Spleen (tissue), 7 donors: ENCODE results near the gene PER1.

ENCODE experiments used
- POLR2A ChIP-seq, 3 donors: fragments of 450-650 bp; IDR thresholded peaks; one replicate each; pipeline ENCODE4 v1.5.1; 2017; ENCODE audit warnings: antibody characterized with exemption in 3 of 3, mild to moderate bottlenecking in 1 of 3
- POLR2AphosphoS5 ChIP-seq, 3 donors: sonication (generic); formaldehyde crosslinking; IDR thresholded peaks; one replicate each; pipeline ENCODE4 v1.5.1; 2017; ENCODE audit warnings: antibody characterized with exemption in 3 of 3
- TF ChIP-seq, protein P1 (sequence below), 11 experiments: fragments of 200-600 bp in 7 of 11; fragments of 450-650 bp in 4 of 11; sonication (generic) in 4 of 11; IDR thresholded peaks in 8 of 11; conservative IDR thresholded peaks in 3 of 11; 1 replicate in 7 of 11; 2 replicates in 4 of 11; pipeline versions ENCODE4 v1.4.0 to v1.8.0; 2016 to 2021; ENCODE audit warnings: antibody characterized with exemption in 11 of 11, inconsistent platforms in 4 of 11, mild to moderate bottlenecking in 1 of 11
- donor health status: DM: no; HTN: no; CAD: no; lungs with moderate emphysema.
- donor health status: DM: no; HTN: no; CAD: no.
- donor health status: DM: no; HTN: no; CAD: no.

DNA sequence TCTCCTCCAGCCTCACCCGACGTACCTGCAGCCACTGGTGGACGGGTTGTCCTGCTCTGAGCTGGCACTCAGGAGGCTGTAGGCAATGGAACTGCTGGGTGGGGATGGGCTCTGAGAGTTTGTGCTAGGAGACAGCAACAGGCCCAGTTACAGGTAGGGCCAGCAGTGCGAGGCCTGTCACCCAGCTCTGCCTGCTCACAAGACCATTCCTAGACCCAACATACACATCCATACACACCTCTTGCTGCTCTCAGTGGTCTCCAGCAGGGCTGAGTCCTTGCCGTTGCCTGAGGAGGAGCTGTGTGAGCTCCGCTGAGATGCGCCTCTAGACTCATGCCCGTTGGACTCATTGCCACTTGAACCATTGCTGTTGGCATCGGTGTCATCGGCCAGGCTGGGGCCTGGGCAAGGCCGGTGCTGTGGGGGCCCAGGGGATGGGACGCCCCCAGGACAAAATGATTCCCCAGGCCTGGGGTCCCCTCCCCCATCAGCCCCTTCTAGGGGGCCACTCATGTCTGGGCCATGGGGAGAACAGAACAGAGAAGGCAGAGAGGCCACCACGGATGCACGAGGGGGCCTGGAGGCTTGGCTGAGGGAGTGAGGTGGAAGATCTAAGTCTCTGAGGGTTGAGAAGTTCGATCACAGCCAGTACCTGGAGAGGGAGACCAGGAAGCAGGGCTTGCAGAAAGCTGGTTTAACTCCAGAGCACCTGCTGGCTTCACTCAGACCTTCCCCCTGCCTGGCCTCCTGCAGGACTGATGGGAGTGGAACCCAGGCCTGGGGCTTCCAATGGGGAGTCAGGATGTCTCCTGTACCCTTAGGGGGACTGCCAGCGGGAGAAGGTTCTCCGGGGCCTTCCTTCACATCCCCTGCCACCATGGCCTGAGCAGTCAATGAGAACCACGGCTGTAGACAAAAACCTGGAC, 1.7 kb downstream of the PER1 start:
- TF ChIP-seq POLR2A (IDR thresholded peaks at IDR 0.05) (no peak), POLR2AphosphoS5 (IDR thresholded peaks at IDR 0.05) (peak in 2 of 3 donors; percentile 40)
- TF ChIP-seq, protein P1, sequence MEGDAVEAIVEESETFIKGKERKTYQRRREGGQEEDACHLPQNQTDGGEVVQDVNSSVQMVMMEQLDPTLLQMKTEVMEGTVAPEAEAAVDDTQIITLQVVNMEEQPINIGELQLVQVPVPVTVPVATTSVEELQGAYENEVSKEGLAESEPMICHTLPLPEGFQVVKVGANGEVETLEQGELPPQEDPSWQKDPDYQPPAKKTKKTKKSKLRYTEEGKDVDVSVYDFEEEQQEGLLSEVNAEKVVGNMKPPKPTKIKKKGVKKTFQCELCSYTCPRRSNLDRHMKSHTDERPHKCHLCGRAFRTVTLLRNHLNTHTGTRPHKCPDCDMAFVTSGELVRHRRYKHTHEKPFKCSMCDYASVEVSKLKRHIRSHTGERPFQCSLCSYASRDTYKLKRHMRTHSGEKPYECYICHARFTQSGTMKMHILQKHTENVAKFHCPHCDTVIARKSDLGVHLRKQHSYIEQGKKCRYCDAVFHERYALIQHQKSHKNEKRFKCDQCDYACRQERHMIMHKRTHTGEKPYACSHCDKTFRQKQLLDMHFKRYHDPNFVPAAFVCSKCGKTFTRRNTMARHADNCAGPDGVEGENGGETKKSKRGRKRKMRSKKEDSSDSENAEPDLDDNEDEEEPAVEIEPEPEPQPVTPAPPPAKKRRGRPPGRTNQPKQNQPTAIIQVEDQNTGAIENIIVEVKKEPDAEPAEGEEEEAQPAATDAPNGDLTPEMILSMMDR (IDR thresholded peaks at IDR 0.05 in 8 of 11, conservative IDR thresholded peaks at IDR 0.05 in 3 of 11) = no peak
